Endothelial cell of umbilical vein (primary cell): ENCODE data around the gene AHRR. TPM values are rescaled to one million over a fixed set of nuclear protein-coding genes. Genes with fewer than 3 reads are reported as not detected.
"Not testable (repeated sequence)": the region's sequence is repeated elsewhere in the genome, so short reads cannot be mapped to it uniquely, and the experiment has no call there.

Experiments used
- BruUV-seq: library from RNA; stranded (reverse); fragments of 400-500 nt; replicated peaks from 2 replicates; lab custom pipeline; 2021; lab: Mats Ljungman, UMichigan
- CTCF ChIA-PET: fragments of 300-600, 350-600 bp; sonication (Branson Sonifier 250); formaldehyde crosslinking; loops from one replicate; lab custom pipeline; 2021; ENCODE audit warnings: antibody characterized with exemption, inconsistent platforms; lab: Charles Lee
- POLR2A ChIA-PET: fragments of 300-600, 350-600 bp; sonication (Branson Sonifier 250); formaldehyde crosslinking; loops from one replicate; lab custom pipeline; 2021; ENCODE audit warnings: antibody characterized with exemption, inconsistent platforms; lab: Charles Lee
- DNase-seq: peaks from one replicate; pipeline ENCODE4 v3.0.0-alpha.2; 2011; ENCODE audit warnings: low read depth, low spot score
- FAIRE-seq: peaks from 2 replicates; lab custom pipeline; 2011; peaks lifted over from hg19 to GRCh38; lab: Jason Lieb, UNC
- H2AFZ ChIP-seq: 2 replicates; pipeline ENCODE4 v1.6.0; 2012; ENCODE audit warnings: low read depth, low read length, control low read depth, inconsistent platforms
- H3K27ac ChIP-seq: 2 replicates; pipeline ENCODE4 v1.5.1; 2011; ENCODE audit warnings: low read depth, mild to moderate bottlenecking, control low read depth, low read length, moderate library complexity; ENCODE audit not compliant: insufficient read depth
- H3K27me3 ChIP-seq, 2 experiments: 2 replicates each; pipeline versions ENCODE4 v1.6.0 to v1.6.1; 2011; ENCODE audit warnings: low read length in 2 of 2, mixed read lengths in 1 of 2; ENCODE audit not compliant: control insufficient read depth in 2 of 2, insufficient read depth in 2 of 2
- H3K36me3 ChIP-seq, 2 experiments: 2 replicates in 1 of 2; 3 replicates in 1 of 2; pipeline ENCODE4 v1.5.1; 2011; ENCODE audit warnings: low read length in 2 of 2, mild to moderate bottlenecking in 1 of 2, moderate library complexity in 1 of 2; ENCODE audit not compliant: control insufficient read depth in 2 of 2, insufficient read depth in 2 of 2; ENCODE audit errors: extremely low read depth in 1 of 2
- H3K4me1 ChIP-seq: 3 replicates; pipeline ENCODE4 v1.5.1; 2011; ENCODE audit warnings: mild to moderate bottlenecking, low read length; ENCODE audit not compliant: control insufficient read depth, insufficient read depth; ENCODE audit errors: extremely low read depth
- H3K4me2 ChIP-seq: 2 replicates; pipeline ENCODE4 v1.6.1; 2011; ENCODE audit warnings: low read length, control low read depth, mixed read lengths; ENCODE audit not compliant: insufficient read depth
- H3K4me3 ChIP-seq, 3 experiments: fragments of 200-600 bp in 1 of 3; sonication (generic), shearing (Covaris generic) in 1 of 3; replicated peaks in 1 of 3; 2 replicates each; pipeline ENCODE4 v1.5.1; 2011 to 2016; ENCODE audit warnings: control low read depth in 3 of 3, low read length in 3 of 3, mild to moderate bottlenecking in 2 of 3, inconsistent platforms in 1 of 3, low read depth in 1 of 3, moderate library complexity in 1 of 3; ENCODE audit not compliant: insufficient read depth in 1 of 3
- H3K79me2 ChIP-seq: 2 replicates; pipeline ENCODE4 v1.6.0; 2012; ENCODE audit warnings: low read length, inconsistent platforms; ENCODE audit not compliant: control insufficient read depth, insufficient read depth
- H3K9ac ChIP-seq: replicated peaks from 2 replicates; pipeline ENCODE3; 2011; ENCODE audit warnings: low read length, control low read depth; ENCODE audit not compliant: insufficient read depth; ENCODE audit errors: extremely low read depth
- H3K9me1 ChIP-seq: replicated peaks from 3 replicates; pipeline ENCODE4 v1.6.0; 2011; ENCODE audit warnings: mild to moderate bottlenecking, low read length; ENCODE audit not compliant: control insufficient read depth, insufficient read depth; ENCODE audit errors: extremely low read depth
- H3K9me3 ChIP-seq: replicated peaks from 2 replicates; pipeline ENCODE4 v1.5.1; 2012; ENCODE audit warnings: low read length, inconsistent platforms; ENCODE audit not compliant: control insufficient read depth, insufficient read depth
- H4K20me1 ChIP-seq: replicated peaks from 2 replicates; pipeline ENCODE3; 2011; ENCODE audit warnings: mild to moderate bottlenecking, low read length; ENCODE audit not compliant: control insufficient read depth, insufficient read depth; ENCODE audit errors: extremely low read depth
- dilution Hi-C: fragments of 300-500 bp; cut with MboI; formaldehyde crosslinking; loops from one replicate; pipeline ENCODE4 v1.15.0; 2019; ENCODE audit warnings: low sequenced_read_pairs; ENCODE audit not compliant: extremely low pct_ligation_motif_present
- intact Hi-C: fragments of 100-400 bp; cut with micrococcal nuclease; formaldehyde crosslinking; loops from one replicate; pipeline ENCODE4 v1.10.0; 2022
- polyA plus RNA-seq, 4 experiments: library from polyadenylated mRNA; depleted of rRNA in 3 of 4; stranded (reverse) in 3 of 4; unstranded in 1 of 4; fragments of >200 nt; gene quantifications; 2 replicates each; pipeline versions ENCODE4 v1.2.1 to v1.2.3, GENCODE V29; 2011 to 2012; ENCODE audit warnings: missing spikeins in 1 of 4
- total RNA-seq: library from RNA; stranded (reverse); gene quantifications from 2 replicates; pipeline ENCODE4 v1.2.3, GENCODE V29; 2021

The AHRR gene
- total and polyA plus RNA-seq, 2 donors (not counting 3 experiments of a cell fraction or from before 2014, with no cell fraction given): 3.1 to 7.3 TPM

- H3K27me3 ChIP-seq, H4K20me1 ChIP-seq, H3K27ac ChIP-seq, H3K9me1 ChIP-seq, H3K9ac ChIP-seq, FAIRE-seq, H3K79me2 ChIP-seq, intact Hi-C loops, H3K4me1 ChIP-seq, DNase-seq, H3K4me3 ChIP-seq, dilution Hi-C loops, H3K4me2 ChIP-seq, H2AFZ ChIP-seq, BruUV-seq, POLR2A ChIA-PET, H3K9me3 ChIP-seq, H3K36me3 ChIP-seq, CTCF ChIA-PET: not testable (repeated sequence)
Measured at GRCh38 chr5:296954-297353, 24.6 kb upstream of the AHRR start.

- CTCF ChIA-PET, H4K20me1 ChIP-seq: not testable (repeated sequence)
Measured at GRCh38 chr5:297448-297847, 24.1 kb upstream of the AHRR start.

DNA sequence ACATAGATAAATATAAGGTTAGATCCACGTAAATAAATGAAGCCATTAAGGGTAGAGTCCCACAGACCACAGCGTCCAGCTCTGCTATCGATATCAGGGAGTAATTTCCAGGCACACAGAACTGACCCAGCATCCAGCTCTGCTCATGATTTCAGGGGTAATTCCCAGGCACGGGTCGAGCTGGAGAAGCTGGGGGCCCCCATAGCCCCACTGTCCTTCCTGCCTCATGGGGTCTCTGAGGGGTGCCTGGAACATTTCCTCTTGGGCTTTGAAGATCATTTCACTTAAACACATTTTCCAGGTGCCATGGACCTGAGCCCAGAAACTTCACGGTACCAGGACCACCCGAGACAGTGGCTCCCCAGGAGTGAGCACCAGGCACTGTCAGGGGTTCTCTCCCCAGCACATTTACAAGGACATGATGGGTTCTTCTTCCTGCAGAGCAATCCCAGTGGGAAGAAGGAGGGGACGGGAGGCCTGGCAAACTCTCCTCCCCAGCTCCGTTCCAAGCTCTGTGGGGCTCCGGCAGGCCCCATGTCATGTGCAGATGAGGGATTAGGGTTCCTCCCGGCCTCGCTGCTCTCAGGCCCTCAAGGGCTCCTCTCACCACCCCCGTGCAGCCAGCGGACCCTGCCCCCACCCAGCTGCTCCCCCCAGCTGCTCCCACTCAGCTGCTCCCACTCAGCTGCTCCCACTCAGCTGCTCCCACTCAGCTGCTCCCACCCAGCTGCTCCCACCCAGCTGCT, 23.4 kb upstream of the AHRR start:
- H3K9ac ChIP-seq, H3K4me1 ChIP-seq, FAIRE-seq, H2AFZ ChIP-seq, H4K20me1 ChIP-seq, BruUV-seq, H3K9me1 ChIP-seq, H3K27me3 ChIP-seq, POLR2A ChIA-PET, H3K79me2 ChIP-seq, H3K36me3 ChIP-seq, DNase-seq, H3K4me2 ChIP-seq, H3K4me3 ChIP-seq, intact Hi-C loops, dilution Hi-C loops, H3K27ac ChIP-seq, H3K9me3 ChIP-seq: not testable (repeated sequence)
- CTCF ChIA-PET: interaction anchor here (0.8 kb wide), 1 partner anchor 19 kb away, joined by 3 read pairs; no protein-coding TSS in a partner anchor

More at GRCh38 chr5:297448-297847, 24.1 kb upstream of the AHRR start:
- BruUV-seq, H3K9me1 ChIP-seq, H3K36me3 ChIP-seq, H3K79me2 ChIP-seq, H3K4me3 ChIP-seq, H3K4me2 ChIP-seq, H3K27ac ChIP-seq, H3K27me3 ChIP-seq, FAIRE-seq, DNase-seq, H3K4me1 ChIP-seq, H3K9ac ChIP-seq, intact Hi-C loops, POLR2A ChIA-PET, H3K9me3 ChIP-seq, H2AFZ ChIP-seq, dilution Hi-C loops: not testable (repeated sequence)
